Measurements from ENCODE around the gene KRT4. TPM values are rescaled to one million over a fixed set of nuclear protein-coding genes. Genes with fewer than 3 reads are reported as not detected.

The KRT4 gene
- total RNA-seq, 1 donor from 2014 or later: 1.3 TPM

DNA sequence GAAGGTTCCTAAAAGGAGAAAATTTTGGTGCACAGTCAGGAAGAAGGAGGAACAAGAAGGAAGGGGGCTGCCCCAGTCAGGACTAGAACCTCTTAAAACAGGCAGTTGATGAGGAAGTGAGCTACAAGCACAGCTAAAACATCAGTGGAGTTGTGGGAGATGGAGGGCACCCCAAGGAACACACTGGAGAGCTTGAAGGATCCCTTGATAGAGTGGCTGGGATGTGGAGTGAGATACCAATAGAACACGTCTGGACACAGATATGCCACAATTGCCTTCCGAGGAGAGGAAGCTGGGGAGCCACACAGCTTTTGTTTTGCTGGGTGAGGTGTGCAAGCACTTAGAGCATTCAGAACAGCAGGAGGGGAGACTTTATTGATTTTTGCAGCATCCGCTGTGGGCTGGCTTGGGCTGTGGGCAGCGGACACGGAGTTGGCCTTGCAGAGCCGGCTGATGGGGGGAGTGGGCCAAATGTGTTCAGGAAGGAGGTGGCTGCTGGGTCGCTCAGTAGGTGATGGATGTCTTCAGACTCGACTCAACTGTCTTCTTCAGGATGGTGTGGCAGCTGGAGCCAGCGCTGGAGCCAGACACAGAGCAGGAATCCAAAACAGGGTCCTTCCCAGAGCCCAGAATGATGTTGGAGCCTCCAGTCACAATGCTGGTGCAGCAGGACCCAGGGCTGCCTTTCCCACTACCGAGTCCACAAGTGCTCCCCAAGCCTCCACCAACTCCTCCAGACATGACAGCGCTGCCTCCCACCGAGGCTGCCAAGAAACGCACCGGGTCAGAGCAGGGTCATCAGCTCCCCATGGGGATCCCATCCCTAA lies 24.9 kb upstream of the KRT4 start:
- Mint-ChIP-seq H3K27ac (no peak overlapping the region), H3K4me3 (no peak overlapping the region), H3K4me1 (peaks cover 6% of the 10 kb centered on the region), H3K27me3 (ENCODE audit: low read depth) (peaks cover 64% of the 10 kb centered on the region), H3K9me3 (no peaks in the 10 kb centered on the region), H3K36me3 (no peaks in the 10 kb centered on the region)
- no peak for DNase-seq (ENCODE audit: low spot score in 2 of 2, unreplicated experiment in 2 of 2)
- TF ChIP-seq, protein P1, sequence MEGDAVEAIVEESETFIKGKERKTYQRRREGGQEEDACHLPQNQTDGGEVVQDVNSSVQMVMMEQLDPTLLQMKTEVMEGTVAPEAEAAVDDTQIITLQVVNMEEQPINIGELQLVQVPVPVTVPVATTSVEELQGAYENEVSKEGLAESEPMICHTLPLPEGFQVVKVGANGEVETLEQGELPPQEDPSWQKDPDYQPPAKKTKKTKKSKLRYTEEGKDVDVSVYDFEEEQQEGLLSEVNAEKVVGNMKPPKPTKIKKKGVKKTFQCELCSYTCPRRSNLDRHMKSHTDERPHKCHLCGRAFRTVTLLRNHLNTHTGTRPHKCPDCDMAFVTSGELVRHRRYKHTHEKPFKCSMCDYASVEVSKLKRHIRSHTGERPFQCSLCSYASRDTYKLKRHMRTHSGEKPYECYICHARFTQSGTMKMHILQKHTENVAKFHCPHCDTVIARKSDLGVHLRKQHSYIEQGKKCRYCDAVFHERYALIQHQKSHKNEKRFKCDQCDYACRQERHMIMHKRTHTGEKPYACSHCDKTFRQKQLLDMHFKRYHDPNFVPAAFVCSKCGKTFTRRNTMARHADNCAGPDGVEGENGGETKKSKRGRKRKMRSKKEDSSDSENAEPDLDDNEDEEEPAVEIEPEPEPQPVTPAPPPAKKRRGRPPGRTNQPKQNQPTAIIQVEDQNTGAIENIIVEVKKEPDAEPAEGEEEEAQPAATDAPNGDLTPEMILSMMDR (IDR thresholded peaks at IDR 0.05; ENCODE audit: unreplicated experiment): no peak

- Mint-ChIP-seq H3K36me3 (no peaks in the 10 kb centered on the region), H3K4me3 (no peak overlapping the region), H3K9me3 (no peaks in the 10 kb centered on the region), H3K27me3 (ENCODE audit: low read depth) (peaks cover 60% of the 10 kb centered on the region), H3K27ac (no peak overlapping the region), H3K4me1 (peaks cover 6% of the 10 kb centered on the region)
- DNase-seq (ENCODE audit: low spot score in 2 of 2, unreplicated experiment in 2 of 2): no peak
- TF ChIP-seq, protein P1 (IDR thresholded peaks at IDR 0.05; ENCODE audit: unreplicated experiment): no peak
These were observed 24.1 kb upstream of the KRT4 start for GRCh38 chr12:52837781-52838608.

DNA sequence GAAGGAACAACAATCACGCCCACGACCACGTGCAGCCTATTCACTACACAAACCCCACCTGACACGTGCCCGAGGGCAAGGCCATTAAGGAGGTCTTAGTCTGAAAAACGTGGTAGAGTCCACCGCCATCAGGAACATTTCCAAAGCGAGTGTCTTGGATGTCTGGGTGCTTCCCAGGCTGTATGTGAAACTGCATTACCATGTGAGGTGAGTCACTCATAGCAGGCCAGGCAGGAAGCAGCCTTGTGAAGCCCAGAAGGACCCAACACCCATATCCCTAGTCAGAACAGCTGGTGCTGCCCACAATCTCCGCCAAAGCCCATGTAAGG lies 23.5 kb upstream of the KRT4 start:
- no peak for DNase-seq (ENCODE audit: low spot score in 2 of 2, unreplicated experiment in 2 of 2)
- Mint-ChIP-seq H3K27ac (no peak overlapping the region), H3K9me3 (no peaks in the 10 kb centered on the region), H3K27me3 (ENCODE audit: low read depth) (peaks cover 55% of the 10 kb centered on the region), H3K36me3 (no peaks in the 10 kb centered on the region), H3K4me3 (no peak overlapping the region), H3K4me1 (peaks cover 6% of the 10 kb centered on the region)
- TF ChIP-seq, protein P1 (IDR thresholded peaks at IDR 0.05; ENCODE audit: unreplicated experiment): no peak

DNA sequence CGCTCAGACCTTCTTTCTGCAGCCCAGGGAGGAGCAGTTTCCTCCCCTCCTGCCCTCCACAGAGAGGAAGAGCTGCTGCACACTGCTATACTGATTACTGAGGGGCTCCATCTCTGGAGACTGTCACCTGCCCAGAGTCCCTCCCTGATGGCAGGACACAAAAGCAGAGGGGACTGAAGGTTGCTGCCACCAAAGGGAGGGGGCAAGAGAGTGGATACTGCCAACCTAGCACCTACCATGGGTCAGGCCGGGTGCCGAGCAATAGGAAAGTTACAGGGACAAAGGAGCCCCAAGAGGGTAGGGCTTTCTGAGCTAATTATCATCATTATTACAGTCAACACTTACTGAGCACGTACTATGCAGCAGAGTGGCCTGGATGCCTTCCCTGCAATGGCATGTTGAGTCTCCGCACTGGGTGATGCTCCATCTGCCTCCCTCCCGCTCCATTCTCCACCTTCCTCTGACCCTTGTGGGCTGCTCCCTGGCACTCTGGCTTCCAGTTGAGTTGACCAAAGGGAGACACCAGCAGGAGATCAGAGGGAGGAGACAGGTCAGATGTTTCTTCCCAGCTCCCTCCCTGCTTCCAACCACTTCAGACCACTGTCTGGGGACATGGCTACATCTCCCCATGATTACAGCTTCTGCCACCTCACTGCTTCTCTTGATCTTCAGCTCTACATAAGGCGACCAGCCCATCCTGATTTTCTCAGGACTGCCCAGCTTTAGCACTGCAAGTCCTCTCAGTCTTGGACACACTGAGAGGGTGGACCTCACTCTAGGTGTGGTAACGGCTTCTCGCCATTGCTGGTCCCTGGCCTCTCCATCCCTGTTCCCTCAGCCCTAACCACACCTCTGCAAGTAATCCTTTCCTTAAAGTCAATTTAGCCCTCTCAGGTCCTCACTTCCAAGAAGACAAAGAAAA lies 22.8 kb upstream of the KRT4 start:
- Mint-ChIP-seq H3K4me1 (peaks cover 6% of the 10 kb centered on the region), H3K27me3 (ENCODE audit: low read depth) (peaks cover 49% of the 10 kb centered on the region), H3K4me3 (no peak overlapping the region), H3K36me3 (no peaks in the 10 kb centered on the region), H3K9me3 (no peaks in the 10 kb centered on the region), H3K27ac (no peak overlapping the region)
- DNase-seq (ENCODE audit: low spot score in 2 of 2, unreplicated experiment in 2 of 2): no peak
- TF ChIP-seq, protein P1 (IDR thresholded peaks at IDR 0.05; ENCODE audit: unreplicated experiment): no peak

DNA sequence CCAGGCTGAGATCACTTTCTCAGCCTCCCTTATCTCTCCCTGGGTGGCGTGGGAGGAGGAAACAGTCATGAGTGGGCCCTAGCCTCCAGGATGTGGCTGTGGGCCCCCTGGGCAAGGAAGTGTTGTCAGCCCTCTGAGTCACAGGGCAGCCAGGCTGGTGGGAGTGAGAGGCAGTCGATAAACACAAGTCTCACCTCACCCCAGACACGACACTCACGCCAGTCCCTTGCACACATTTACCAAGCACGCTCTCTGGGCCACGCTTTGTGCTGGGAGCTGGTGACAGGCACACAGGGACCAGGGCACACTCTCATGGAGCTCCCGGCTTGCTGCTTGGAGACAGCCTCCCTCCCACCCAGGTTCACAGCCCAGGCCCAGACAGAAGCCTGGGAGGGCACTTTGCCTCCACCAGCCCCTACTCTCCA lies 22.1 kb upstream of the KRT4 start:
- H3K4me1 Mint-ChIP-seq: peaks cover 6% of the 10 kb centered on the region
- no peaks in the 10 kb centered on the region for H3K36me3 Mint-ChIP-seq
- TF ChIP-seq, protein P1 (IDR thresholded peaks at IDR 0.05; ENCODE audit: unreplicated experiment): no peak
- H3K27me3 Mint-ChIP-seq (ENCODE audit: low read depth): peaks cover 45% of the 10 kb centered on the region
- DNase-seq (ENCODE audit: low spot score in 2 of 2, unreplicated experiment in 2 of 2): no peak
- H3K9me3 Mint-ChIP-seq: no peaks in the 10 kb centered on the region
- H3K27ac Mint-ChIP-seq: no peak overlapping the region
- H3K4me3 Mint-ChIP-seq: no peak overlapping the region

Measured in mesothelial cell of epicardium (in vitro differentiated cells).